A549 treated with dexamethasone at 1 μM for 4 hours (cell line): ENCODE results near the gene RBM47. TPM values are rescaled to one million over a fixed set of nuclear protein-coding genes. Genes with fewer than 3 reads are reported as not detected.

Source experiments
- total RNA-seq: library from RNA; stranded (reverse); fragments of 200-300 nt; extraction: Qiagen RNA extraction; gene quantifications from 5 replicates; pipeline ENCODE4 v1.2.3, GENCODE V29; 2022

The RBM47 gene
- total RNA-seq: 26.6 to 37.2 TPM (median 34.1 TPM) in 5 replicates

DNA sequence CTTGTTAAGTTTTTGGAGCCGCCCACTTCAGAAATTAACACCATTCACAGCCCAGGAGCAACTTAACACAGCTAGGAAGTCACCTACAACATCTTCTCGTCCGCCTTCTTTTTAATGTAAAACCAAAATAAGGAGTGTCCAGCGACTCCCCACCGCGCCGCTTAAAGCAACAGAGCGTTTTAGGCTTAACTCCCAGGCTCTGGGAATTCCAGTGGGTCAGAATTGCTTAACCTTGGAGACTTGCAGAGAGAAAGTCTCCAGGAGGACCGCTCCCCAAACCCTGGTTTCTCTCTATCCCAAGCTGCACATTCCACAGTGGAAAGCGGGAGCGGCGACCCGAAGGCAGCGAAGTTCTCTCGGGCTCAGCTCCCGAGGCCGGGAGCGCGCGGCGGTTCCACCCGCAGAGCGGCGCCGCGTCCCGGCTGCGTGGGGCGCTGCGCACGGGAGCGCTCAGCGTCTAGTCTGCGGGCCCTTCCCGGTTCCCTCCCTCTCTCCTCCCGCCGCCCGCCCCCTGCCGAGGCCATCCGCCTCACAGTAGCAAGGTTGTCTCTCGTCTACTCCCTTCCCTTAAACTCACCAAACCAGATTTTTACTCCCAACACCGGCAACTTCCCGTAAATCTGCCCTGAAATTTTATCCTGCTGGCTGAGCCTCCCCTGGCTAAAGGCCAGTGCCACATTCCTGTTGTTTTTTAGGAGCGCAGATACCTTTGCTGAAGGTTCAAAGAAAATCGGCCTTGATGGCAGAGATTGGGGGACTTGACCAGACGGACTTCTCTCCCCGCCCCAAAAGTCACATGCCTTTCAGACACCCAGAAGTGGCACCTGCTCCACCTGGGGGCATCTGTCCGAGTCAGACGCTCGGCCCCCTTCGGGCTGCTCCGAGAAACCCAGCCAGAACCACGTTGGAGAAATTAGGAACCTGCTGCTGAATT, at the start of gene RBM47:
Gene RBM47 (minus strand): TSS at position 464 of the 934 bp plus-strand sequence. CDS start 190,971 bp downstream, outside the sequence.

Other genes starting within 250 kb of the RBM47 start
- 0.22 to 0.46 TPM (median 0.35 TPM) in 5 replicates for gene NSUN7, start 120.1 kb upstream of the RBM47 start, total RNA-seq